HG02763 (cell line): Measurements from ENCODE around the gene MAPK8.
A peak's percentile ranks its signal among the peaks of the same experiment; 100 is the strongest.

Experiments used
- ATAC-seq: cut with Tn5 transposase; IDR thresholded peaks from one replicate; pipeline ENCODE4 v1.9.1; 2021; ENCODE audit warnings: mild to moderate bottlenecking, moderate library complexity; ENCODE audit not compliant: unreplicated experiment

Gene MAPK8

DNA sequence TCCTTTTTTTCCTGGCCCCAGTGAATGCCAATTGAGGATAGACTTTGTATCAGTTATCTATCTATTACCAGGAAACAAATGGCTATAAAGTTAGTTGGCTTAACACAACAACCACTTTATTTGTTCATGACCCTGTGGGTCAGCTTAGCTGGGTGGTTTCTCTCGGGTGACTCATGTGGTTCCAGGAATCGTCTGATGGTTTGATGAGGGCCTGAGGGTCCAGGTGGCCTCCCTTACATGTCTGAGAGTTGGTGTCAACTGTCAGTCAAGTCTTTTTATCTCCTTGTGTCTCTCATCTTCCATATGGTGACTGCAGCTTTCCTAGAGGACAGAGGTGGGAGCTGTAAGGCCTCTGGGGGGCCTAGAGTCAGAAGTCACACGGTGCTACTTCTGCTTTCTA is 15.3 kb upstream of the MAPK8 start:
- ATAC-seq: no peak

DNA sequence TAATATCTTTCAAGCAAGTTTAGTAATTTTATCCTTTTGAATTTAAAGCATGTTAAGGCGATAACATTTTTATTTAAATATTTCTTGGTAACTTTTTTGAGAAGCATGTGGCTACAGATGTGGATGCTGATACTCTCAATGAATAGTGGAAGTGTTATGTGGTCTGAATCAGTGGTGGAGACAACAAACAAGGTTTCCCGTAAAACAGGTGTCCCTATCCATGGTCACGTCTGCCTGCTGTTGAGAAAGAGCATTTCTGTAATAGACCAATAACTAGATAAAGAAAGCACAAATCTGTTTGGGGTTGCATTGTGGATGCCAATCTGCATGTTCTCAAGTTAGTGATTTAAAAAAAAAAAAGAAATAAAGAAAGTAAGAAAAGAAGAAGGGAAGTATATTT is 13.9 kb upstream of the MAPK8 start:
- ATAC-seq: no peak

DNA sequence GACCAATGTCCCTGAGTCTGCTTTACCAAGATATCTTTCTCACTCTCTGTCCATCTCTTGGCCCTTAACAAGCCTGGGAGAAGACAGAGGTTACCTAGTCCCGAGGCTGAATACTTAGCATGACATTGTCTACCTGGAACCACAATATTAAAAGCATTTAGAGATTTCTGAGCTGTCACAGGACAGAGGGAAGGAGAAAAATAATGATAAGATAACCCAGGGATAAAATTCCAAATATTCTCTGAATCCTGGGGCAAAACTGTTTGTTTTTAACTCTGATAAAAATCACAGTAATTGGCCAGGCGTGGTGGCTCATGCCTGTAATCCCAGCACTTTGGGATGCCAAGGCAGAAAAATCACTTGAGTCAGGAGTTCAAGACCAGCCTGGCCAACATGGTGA is 12.0 kb upstream of the MAPK8 start:
- no peak for ATAC-seq

DNA sequence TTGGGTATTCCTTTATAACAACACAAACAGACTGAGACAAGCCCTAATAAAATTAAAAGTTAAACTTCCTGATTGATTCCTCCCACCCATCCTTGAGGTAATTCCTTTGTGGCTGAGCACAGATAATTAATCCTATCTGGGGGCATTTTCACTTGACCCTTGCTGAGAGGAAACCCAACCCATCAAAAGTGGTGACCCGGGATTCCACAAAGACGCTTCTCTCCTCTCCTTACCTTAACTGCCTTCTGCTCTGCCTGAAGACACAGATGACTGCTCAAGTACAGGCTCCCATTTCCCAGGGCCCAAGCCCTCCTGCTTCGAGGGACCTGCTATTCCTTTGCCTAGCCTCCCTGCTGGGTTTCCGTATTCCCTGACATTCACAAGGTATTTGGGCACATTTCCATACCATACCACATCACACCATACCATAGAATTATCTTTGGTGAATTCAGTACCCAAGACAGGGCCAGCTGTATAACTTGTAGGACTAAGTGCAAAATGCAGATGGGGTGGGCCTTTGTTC is 9.8 kb upstream of the MAPK8 start:
- ATAC-seq: no peak

DNA sequence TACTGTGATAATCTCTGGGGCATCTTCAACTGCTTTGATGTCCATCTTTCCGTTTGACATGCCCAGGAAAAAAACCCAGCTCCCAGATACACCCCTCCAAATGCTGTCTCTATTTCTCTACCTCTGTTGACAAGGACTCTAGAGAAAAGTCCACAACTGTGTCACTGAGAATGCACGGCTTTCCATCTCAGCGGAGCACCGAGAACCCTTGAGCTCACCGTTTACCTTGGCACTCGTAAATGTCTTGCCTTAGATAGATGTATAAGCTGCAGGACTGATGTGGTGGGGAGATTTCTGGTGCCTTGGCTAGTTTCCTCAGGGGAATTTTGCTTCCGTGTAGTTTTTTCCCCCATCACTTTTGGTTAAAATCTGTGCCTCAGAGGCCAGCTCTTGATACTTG is 7.4 kb upstream of the MAPK8 start:
- ATAC-seq: no peak

DNA sequence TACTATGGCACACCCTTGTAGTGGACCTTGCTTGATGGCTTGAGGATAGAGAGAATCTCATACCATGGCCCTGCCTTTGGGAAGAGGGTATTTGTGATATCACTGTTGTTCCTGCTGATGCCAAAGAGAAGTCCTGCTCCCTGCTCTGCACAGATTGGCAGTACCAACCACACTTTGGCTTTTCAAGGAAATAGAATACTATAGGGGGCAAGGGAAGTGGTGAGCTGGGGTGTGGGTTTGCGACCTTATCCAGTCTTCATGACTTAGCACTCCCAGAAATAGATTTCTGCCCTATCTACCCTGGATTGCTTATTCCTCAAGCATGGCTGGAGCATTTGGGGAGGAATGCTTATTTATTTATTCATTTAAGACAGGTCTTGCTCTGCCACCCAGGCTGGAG is 6.8 kb upstream of the MAPK8 start:
- no peak for ATAC-seq

DNA sequence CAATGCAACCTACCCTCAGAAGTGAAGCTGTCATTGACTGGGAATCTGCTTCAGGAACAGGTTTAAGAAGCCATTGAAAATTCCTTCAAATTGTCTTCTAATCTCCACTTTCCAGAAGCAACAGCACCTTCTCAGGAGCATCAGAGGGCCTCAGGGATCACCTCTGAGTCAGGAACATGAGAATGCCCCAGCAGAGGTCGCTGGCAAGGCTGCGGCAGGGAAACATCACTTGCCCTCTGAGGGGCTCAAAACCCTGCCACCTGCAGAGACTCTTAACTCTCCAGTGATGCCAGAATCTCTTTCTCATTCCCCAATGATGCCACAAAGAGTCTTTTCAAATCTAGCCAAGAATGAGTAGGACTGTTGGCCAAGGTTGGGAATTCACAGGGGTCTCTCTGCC is 5.9 kb upstream of the MAPK8 start:
- ATAC-seq: no peak

DNA sequence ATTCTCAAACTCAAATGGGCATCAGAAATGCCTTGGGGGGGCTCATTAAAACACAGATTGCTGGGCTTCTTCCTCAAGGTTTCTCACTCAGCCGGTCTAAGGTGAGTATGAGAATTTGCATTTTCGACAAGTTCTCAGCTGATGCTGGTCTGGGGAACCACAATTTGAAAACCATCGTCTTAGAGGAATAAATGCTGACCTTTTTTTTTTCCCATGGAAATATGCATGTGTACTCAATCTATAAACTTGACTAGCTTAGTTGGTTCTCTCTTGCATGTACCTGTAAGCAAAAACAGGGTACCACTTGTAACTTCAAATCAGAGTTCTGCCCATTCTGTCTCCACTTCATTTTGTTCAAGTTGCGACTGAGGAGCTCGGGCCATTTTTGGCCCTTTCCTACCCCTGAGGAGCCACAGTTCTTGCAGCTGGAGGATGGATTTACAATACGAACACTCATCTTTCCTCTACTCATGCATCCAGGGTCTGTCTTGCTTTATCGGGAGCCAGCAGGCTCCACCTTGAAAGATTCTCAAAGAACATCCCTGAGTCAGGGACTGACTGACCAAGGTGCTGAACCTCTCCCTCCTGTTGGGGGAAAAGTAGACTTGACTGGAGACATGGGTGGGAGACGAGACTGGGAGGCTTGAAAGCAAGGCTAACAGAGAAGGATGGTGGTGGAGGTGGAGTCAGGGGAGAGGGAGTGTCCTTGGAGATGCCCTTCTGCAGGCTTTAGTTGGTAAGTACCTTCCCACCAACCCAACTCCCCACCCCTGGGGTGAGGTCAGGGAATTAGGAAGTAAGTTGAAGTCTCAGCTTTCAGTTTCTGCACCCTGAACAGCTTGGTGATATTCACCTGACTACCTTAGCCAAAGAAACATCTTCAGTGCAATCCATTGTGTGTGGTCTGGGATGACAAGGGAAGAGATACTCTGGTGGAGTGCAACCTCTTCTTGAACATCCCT is 3.7 kb upstream of the MAPK8 start:
- ATAC-seq: no peak

DNA sequence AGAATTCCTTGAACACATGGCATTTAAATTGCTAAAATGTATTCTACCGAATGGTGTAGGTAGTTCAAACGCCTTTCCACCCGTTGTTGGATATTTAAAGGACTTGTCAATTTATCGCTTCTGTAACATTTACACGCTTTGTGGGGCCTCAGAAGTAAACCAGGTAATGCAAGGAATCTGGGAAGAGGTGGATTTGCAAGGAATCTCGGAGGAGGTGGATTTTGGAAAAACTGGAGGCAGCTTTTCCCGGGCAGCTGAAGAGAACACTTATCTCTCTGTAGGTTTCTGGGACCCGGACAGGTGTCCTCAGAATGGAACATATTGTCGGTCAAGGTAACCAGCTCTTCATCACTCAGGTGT is 592 bp upstream of the MAPK8 start:
- no peak for ATAC-seq

DNA sequence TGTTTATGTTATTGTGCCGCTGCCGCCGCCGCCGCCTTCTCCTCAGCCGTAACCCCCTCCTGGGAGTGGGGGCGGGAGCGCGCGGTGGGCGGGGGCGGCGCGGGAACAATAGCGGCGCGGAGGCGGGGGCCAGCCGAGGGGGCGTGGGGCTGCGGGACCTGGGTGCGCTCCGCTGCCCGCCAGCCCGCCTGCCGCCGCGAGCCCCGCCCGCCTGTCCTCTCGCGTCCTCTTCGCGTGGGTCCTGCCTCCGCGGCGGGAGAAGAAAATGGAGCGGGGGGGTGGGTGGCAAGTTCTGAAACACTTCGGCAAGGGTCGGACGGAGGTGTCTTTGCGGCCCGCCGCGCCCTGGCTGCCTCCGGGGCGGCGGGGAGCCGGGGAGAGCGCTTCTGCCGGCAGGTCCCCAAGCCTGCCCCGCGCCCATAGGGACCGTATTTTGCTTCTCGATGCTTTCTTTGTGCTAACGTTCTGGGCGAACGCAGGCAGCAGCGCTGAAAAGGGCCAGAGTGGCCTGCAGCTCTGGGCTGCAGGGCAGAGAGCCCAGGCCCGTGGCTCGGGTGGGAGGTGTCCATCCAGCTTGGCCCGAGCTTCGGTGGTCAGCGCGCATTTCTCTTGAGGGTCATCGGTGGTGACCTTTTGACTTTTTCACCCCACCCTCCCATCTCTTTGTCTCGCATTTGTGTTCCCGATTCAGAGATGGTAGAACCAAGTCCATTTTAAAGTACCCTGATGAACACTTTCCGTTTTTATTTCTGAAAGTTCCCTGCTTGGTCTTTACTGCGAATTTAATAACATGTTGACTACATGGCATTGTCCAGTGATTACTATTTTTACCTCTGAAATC is 613 bp downstream of the MAPK8 start:
- ATAC-seq: peak; percentile 37

DNA sequence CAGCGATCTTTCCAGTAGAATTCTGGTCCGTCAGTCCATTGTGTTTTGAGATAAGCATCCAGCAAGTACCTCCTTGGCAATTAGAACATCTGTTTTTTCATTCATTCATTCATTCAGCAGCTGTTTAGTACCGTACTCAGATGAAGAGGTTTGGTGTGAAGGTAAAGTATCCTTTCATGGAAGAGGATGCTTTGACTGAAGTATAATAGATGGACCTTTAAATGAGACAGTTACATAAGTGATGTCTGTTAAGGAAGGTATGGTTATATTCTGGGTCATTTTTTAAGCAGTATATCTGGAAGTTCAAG is 1.2 kb downstream of the MAPK8 start:
- ATAC-seq: no peak

DNA sequence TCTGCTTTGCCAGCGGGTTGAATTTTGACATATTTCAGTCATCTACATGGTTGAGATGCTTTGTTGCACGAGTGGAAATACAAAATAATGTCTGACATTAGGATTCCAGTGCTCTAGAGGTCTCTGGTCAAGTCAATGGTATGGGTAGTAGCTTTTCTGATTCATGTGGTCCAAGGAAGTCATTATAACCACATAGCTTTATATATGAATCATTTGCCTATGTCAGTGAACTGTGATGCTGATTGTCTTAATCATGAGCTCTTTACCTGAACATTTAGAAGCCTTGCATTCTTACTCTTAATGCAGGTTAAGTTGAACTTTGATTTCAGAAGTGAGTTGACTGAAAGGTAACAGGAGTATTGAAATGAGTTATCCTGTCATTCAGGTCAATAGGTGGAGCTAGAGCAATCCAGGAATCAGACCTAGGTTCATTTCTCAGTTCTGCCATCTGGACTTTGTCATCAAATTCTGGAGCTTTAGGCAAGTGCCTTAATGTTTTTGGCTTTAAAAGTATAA is 3.3 kb downstream of the MAPK8 start:
- ATAC-seq: no peak

DNA sequence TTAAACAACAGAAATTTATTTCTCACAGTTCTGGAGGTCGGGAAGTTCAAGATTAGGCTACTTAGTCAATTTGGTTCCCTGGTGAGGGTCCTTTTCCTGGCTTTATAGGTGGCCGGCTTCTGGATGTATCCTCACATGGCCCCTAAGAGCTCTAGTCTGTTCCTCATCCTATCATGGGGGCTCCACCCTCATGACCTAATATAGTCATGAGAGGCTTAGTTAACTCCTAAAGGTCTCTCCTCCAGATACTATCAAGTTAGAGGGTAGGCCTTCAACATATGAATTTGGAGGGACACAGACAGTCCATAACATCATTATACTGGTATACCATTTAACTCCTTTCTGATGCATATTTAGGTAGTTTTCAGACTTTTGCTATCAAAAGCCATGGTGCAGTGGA is 7.6 kb downstream of the MAPK8 start:
- ATAC-seq: no peak

DNA sequence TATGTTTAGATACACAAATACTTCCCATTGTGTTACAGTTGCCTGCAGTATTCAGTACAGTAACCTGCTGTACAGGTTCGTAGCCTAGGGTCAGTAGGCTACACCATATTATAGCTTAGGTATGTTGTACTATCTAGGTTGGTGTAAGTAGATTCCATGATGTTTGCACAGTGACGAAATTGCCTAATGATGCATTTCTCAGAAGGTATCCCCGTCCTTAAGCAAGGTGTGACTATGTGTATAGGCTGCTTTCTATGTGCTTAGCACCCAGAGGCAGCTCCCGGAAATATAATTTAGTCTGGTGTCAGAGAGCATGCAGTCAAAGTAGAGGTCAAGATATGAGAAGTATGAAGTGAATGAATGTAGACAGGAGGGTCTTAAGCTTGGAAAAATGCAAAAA is 9.8 kb downstream of the MAPK8 start:
- ATAC-seq: no peak

DNA sequence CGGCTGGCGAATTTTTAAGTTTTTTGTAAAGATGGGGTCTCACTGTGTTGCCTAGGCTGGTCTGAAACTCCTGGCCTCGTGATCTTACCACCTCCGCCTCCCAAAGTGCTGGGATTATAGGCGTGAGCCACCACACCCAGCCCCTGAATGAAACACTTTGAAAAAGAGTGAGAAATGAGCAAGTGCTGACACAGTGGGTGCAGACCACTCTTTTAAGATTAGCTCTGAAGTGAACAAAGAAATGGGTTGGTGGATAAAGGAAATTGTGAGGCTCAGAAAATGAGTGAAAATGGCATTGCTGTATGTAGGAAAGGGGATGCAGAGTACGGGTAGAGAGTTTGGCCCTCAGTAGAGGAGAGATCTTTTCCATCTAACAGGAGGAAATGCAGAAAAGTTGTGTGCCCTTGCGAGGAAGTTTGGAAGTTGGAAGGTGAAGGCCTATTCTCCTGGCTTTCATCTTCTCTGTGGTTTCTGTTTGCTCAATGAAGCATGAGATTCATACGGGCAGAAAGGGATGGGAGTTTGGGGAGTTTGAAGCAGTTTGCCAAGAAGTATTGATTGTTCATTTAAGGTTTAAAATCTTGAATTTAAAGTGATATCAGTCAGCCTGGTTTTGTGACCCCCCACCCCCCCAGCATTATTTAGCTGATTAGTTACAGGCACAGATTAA is 11.0 kb downstream of the MAPK8 start:
- no peak for ATAC-seq

DNA sequence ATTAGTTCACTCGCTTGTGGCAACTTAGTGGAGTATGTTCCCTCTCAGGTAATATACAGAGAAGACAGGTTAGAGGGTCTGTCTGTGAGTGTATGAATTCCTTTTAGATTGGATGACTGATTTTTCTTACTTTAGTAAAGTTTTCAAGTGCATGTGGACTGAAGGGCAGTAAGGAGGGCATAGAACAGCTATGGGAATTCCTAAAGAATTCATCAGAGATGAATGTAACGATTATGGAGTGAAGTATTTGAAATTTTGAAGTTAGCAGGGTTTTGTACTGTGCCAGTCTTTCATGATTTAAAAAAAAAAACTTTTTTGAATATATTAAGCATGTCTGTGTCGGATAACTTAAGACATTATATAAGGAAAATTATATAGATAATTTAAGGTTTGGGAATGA is 15.5 kb downstream of the MAPK8 start:
- ATAC-seq: no peak

DNA sequence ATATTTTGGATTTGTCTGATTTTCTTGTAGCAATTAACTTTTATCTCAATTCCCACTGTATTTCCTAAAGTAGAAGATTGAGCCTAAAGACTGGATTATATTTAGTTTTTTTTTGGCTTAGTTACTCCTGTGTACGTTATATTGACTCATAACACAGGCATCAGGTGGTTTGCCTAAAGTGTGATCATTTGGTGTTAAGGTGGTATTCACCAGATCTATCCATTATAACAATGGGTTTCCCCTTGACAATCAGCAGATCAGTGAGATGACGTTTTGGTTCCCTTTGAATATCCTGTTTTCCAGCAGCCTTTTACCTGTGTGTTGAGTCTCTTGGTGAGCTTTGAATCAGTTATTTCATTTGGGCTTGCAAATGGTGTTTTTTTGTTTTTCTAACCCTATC is 18.1 kb downstream of the MAPK8 start:
- ATAC-seq: no peak

DNA sequence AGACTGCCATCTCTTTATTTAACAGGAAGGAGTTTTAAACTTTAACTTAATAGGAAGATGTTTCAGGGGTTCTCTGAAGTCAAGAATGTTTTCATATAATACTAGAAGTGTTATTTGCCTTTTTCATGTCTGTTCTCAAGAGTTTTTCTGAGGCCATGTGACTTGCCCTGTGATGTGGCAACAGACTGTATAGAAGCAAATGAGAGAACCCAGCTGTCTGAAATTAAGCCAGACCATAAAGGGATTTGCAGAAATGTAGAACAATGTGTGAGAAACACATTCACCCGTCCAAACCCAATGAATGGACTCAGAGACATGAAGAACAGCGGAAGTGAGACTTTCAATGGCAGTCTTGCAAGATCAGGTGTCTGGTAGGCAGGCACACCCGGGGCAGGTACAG is 23.8 kb downstream of the MAPK8 start:
- no peak for ATAC-seq

DNA sequence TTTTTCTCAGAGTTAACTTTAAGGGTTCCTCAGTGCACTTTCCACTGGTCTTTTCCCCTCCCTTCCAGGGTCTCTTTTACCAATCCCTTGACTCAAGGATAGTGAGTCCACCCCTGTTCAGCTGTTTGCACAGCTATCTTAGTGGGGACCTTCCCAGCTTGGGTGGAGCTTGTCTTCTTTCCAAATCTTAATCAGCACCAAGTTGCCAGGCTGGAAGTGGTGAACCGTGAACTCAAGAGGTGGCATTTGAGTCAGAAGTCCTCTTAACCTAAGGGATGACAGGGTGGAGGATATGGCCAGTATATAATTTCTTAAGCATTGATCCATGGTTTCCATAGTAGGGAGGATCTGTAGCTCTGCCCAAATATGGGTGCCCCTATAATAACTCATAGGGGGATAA is 25.0 kb downstream of the MAPK8 start:
- ATAC-seq: no peak

DNA sequence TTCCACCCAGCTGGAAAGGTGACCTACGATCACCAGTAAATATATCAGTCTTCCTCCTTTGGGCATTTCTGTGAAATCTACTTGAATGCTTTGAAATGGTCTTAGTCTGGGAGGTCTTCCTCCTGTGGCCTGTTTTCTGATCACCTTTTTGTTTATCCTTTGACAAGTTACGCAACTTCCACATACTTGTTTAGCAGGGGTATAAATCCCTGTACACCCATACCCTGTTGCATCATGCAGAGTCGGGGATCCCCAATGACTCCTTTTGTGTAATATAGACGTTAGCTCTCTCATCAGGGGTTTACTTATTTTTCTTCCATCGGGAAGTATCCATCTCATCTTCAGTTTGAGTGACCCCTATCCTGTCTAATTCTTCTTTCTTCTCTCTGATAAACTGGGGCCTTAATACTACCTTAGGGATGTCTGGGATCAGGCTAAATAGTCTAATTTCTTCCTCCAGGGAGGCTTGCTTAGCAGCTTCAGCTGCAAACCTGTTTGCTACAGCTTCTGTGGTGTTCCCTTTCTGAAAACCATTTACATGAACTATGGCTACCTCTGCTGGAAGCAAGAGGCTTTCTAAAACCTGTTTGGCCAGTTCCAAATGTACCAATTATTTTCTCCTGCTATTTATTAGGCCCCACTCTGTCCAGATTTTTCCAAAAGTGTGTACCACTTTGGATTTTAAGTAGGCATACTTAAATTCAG is 25.8 kb downstream of the MAPK8 start:
- no peak for ATAC-seq

DNA sequence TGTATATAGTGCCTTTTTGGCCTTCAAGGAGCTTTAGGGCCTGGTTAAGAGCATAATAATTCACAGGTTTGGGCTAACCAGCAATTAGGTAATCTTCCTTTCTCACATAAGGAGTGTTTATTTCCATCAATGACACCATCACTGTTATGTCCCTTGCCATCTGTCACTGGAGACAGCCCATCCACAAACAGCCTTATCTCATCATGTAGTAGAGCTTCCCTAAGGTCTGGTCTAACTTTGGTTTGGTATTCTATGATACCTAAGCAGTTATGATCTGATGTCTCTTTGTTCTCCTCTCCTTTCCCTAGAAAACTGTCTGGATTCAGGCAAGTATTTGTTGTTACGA is 26.4 kb downstream of the MAPK8 start:
- ATAC-seq: no peak
